Colon (tissue), 2 donors: Measurements from ENCODE around the gene ADAMTS9.

Source experiments
- FAIRE-seq: peaks from 2 replicates; lab custom pipeline; 2012; peaks lifted over from hg19 to GRCh38; lab: Jason Lieb, UNC
- donor health status: control.
- donor health status: control.

Gene ADAMTS9

DNA sequence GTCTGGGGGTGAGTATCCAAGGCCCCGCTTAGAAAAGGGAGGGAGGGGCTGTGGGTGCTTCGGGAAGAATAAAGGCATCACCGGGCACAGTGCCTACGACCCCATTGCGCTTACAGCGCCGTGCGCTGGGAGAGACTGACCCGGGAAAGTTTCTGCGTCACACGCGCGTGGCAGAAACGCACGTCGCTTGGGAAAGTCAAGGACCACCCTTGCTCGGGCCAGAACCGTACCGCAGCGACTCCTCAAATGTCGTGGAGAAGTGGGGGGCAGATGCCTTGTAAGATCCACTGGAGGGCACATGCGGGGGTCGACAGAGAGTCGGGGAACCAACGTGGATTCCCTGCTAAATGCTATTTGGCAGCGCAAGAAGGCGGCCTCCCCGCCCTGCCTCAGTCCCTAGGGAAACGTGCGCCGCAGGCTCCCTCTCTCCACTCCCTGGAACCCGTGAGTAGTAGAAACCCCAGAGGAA, 2.4 kb downstream of the ADAMTS9 start:
- no peak for FAIRE-seq

DNA sequence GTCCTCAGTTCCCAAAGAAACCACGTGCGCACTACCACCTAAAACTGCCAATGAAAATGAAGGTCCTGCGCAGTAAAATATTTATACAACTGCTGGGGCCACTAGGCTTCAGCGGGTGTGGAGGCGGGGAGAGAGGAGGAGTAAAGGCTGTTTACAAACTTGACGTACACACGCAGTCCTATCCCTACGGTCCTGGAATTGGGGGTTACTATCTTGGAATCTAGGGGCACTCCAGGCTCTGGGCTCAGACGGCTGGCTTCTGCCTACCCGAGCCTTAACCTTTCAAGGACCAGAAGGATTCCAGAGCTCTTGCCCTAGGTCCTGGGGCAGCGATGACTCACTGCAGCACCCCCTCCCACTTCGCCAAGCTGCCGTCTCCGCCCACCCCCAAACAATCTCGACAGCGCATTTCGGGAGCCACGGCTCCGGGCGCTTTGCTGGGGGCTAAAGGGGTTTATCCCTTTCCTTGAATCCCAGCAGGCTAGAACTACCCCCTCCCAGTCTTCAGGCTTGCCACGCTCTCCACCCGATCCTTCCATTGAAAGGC, 3.0 kb downstream of the ADAMTS9 start:
- FAIRE-seq: no peak

DNA sequence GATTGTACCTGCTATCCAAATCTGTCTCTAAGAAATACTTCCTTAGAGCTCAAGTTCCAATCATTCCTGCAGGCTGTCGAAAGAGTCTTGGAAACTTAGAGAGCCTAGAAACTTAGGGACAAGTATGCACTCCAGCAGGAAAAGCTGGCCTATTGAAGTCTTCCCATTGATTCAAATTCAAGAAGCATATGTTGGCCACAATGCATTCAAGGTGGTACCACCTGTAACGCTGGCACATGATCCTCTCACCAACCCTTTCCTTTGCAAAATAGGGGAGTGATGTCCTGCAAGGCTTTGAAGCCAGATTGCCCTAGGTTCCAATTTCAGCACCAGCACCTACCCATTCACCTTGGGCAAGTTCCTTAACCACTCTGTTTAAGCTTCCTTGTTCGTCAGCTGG, 6.0 kb downstream of the ADAMTS9 start:
- FAIRE-seq: no peak

DNA sequence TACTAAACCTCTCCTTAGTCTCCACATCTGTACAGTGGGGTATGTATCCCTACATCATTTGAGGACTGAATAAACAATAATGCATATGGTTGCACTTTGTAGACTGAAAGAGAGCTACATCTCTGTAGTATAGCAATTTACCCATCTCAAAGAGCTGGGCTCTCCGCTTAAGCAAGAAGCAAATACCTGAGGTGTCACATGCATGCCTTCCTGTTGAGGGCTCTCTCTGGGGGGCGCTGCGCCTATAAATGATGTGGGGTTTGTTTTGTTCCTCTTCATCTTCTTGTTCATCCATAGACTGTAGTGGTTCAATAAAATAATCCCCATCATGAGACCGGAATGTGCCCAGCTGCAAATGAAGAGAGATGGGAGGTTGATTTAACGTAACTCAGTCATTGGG, 6.8 kb downstream of the ADAMTS9 start:
- no peak for FAIRE-seq

DNA sequence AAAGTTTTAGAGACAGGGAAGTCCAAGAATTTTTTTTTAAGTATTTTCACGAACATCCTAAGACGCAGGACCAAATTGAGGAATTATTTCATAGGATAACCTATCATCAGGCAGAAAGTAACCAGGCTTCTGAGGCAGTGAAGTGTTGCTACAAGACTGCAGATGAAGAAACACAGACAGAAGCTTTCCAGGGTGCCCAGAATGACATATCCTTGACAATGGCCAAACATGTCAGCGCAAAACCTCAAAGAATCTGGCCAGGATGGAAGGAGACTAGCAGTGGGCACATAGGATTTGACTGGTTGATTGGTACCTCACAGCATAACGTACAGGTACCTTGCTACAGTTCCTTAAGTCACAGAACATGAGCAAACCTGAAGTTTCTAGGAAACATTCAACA, 7.5 kb downstream of the ADAMTS9 start:
- no peak for FAIRE-seq

DNA sequence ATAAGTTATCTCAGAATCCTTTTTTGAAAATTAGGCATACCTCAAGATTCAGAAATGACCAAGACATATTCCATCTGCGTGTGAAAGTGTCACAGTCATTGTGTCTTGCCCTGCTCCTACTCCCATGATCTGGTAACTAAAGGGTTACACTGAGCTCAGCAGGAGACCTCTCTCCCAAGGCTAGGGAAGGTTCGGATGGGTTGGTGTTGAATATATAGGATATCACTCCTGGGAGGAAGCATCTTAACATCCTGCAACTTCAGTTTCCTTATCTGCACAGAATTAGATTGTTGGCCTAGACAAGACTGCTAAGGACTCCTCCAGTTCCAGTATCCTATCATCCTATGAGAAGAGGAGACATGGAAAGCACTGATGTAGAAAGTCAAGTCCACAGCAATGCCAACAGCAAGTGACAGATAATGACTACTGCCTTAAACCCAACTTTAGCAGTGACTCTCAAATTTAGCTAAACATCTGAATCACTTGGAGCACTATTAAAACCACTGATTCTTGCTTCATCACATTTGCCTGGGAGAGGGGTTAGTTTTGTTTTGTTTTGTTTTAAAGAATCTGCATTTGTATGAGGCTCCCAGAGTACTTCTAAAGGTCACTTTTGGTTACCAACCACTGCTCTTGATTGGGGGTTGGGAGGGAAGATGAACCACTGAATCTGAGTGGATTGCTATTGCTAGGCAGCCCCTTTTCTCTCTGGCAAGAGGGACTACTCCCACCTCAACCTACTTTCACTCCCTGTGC, 9.7 kb downstream of the ADAMTS9 start:
- FAIRE-seq: no peak

DNA sequence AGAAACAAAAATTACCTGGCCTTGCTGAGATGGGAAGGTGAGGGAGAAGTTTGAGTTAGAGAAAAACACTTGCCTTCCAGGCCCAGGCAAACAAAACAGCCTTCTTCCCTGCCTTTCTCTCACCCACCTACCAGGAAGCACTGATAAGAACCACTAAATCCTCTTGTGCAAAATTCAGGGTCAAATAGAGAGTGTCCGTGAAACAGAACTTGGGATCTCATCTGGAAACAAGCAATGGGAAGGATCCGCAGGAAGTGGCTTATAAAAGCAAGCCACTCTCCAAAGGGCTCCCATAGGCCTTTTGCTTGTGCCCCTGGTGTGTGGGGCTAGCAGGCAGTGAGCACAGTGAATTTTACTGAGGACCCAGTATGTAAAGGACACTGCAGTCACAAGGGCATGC, 11.0 kb downstream of the ADAMTS9 start:
- no peak for FAIRE-seq

DNA sequence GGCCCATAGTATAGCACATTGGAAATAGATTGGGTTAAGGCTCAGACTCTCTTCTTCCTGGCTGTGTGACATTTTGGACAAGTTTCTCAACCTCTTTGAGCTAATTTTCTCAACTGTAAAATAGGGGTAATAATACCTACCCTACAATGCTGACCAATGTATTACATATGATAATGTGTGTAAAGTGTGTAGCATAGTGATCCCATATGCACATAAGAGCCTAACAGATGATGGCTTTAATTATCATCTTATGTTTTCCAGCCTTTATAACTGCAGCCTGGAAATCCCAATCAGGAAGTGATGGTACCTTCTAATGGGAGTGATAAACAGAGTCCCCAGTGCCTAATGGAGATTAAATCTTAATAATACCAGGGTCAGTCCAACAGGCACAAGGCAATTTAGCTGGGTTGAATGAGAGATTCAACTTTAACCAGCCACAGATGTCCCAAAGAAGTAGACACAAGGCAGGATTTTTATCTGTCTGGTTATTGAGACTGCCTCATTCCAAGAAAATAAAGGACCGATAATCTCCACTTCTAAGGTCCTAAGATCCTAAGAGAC, 12.0 kb downstream of the ADAMTS9 start:
- no peak for FAIRE-seq

DNA sequence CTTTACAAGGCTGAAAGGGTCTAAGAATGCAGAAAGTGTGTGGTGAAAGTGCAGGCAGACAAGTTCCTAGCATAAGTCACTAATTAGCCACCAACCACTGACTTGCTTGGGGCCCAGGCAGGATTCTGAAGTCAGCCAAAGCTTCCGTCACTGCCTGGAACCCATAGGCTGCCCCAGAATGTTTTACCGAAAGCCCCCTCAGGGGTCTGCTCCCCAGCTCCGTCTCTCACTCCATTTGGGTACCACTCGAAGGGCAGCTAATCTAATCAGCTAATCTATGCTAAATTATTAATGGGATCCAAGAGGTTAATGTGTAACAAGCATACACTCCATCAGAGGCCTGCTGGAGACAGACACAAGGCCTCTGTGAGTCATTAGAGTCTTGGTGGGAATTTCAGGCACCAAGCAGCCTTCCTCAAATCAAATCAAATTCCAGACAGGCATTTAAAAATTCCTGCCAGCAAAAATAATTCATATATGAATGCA, 13.2 kb downstream of the ADAMTS9 start:
- no peak for FAIRE-seq

DNA sequence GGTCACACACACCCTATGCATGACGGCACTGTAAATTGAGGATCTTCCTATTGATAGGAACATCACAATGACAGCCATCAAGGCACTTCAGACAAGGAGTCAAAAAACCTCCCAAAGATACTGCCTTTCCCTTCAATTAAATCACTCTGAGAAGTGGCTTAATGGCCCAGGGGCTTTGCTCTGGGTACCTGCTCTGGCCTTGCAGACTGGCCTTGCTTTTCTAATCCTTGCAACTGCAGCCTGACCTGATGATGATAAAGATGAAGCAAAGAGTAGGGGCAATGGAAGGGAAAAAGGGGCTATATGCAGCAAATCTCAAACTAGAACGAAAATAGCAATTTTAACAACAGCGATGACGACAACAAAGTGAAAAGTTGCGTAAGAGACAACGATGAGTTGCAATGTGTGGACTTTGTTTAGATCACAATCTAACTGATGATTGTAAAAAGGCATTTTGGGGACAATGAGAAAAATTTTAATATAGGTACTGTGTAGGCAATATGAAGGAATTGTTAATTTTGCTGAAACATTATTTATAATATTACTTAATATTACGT, 14.6 kb downstream of the ADAMTS9 start:
- FAIRE-seq: no peak

DNA sequence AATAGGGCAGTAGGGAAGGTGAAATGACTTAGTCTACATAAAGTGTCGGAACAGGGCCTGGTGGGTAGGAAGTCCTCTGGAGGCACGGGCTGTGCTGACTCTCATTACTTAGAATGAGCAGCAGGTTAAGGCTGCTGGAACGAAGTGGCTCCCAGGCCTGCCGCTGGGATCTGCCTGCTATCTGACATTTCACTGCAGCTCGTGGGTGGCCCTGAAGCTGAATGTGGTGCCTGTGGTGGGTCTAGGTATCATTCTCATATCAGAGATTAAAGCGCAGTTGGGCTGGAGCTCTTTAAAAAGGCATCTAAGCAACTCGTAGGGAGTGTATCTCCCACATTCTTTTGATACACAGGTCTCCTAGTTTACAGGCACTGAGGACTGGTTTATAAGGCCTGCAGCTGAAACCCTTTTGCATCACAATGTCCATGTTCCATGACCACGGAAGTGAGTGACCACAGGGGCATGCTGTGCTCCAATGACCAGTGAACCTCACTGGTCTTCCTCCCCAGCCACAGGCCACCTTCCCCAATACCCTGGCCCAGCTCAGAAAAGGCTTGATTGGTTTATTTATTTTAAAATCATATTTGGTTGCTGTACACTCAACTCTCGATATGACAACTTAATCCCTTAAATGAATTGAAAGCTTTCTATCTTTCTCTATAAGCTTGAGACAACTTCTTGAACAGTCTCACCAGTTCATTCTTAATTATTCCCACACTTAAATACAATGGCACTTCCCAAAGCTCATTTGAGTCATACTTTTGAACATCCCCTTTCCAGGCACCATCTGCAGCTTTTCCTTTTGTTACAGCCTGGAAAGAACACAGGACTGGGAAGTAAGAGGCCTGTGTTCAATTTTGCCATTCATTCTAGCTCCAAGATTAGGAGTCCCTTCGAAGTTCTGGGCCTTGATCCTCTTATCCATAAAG, 19.0 kb downstream of the ADAMTS9 start:
- FAIRE-seq: no peak

DNA sequence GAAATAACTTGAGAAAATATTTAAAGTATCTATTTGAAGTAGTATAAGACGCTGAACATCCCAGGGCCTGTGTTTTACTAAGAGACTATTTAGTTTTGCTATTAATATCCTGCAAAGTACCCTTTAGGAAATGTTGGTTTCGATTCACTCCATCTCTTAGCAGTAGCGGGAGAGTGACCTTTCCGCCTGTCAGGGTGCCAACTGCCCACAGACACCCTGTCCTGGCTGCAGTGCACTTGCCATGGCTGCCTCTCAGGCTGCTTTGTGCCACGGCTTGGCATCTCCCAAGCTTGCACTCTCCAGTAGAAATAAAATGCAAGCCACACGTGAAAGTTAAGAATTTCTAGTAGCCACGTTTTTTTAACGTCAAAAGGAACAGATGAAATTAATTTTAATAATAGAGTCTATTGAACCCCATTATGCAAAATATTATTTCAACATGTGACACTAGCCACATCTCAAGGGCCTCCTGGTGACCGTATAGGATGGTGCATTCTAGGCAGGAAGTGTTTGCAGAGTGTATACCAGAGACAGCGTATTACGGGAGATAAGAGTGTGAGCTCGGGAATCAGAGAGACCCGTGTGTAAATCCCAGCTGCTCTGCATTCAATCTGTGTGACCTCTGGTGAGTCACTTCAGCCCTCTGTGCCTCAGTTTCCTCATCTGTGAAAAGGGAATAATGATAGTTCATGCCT, 19.8 kb downstream of the ADAMTS9 start:
- FAIRE-seq: no peak

DNA sequence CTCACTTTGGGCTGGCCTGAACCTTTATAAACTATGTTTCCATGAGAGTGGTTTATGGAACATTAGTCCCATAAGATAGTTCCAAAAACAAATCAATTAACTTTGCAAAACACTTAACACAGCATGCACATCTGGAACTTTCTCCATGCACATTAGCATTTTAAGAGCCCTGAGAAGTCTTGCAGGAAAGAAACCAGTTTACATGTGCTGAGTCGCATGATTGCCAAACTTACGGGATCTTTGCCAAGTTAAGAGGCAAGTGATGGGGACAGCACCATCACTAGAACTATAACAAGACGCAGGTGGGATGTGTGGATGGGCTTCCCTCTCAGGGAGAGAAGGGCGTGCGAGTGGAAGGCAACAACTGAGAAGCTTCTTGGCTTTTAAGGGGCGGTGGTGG, 20.7 kb downstream of the ADAMTS9 start:
- no peak for FAIRE-seq

DNA sequence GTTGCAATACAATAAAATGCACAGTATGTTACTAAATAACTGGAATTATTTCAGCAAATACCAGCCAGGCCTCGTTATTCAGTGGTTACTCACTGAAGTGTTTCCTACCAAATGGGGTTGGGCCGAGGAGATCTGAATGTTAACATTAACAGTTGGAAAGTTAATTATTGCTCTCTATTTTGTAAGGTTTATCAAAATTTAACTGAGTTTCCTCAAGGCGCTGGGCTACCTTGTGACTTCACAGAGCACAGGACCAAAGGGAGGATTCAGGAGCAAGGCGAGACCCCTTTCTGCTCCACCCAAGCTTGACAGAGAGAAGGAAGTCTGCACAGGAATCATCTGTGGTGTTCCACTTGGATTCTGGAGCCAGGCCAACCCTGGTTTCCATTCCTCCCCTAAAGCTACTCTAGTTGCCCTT, 21.6 kb downstream of the ADAMTS9 start:
- FAIRE-seq: no peak

DNA sequence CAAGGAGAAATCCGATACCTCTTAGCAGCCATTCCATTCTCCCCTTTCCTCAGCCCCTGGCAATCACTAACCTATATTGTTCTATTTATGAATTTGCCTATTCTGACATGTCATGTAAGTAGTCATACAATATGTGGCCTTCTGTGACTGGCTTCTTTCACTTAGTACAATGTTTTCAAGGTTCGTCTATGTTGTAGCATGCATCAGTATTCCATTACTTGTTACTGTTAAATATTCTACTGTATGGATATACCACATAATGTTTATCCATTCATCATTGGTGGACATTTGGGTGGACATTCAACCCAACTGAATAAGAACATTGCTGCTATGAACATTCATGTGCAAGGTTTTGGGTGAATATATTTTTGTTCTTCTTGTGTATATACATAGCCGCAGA, 23.4 kb downstream of the ADAMTS9 start:
- FAIRE-seq: no peak

DNA sequence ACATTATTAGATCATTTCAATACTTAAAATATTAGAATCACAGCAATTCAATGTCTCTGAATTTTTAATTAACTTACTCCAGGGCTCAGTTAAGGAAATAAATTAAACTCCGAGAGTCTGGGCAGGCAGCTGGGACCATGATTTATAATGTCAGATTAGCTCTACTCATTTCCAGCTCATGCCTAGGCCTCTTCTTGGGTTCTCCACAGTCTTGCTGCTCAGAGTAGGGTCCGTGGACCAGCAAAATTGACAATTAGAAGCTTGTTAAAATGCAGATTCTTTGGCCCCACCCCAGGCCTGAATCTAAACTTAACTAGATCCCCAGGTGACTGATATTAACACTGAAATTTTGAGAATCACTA, 28.2 kb downstream of the ADAMTS9 start:
- no peak for FAIRE-seq

DNA sequence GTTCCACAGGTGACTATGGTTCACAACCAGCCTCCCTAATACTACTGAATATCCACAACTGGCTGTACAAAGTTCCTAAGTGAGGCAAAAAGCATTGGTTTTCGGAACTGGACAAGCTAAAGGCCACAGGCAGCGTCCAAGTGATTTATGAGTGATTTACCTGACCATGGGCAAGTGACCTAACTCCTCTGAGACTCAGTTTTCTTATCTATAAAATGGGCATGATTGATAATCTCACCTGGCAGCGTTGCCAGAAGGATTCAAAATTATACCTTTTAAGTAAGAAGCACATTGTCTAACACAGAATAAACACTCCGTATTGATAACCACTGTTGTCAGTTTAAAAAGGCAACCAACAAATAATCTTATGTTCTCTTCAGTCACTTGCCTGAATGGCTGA, 29.8 kb downstream of the ADAMTS9 start:
- FAIRE-seq: no peak

DNA sequence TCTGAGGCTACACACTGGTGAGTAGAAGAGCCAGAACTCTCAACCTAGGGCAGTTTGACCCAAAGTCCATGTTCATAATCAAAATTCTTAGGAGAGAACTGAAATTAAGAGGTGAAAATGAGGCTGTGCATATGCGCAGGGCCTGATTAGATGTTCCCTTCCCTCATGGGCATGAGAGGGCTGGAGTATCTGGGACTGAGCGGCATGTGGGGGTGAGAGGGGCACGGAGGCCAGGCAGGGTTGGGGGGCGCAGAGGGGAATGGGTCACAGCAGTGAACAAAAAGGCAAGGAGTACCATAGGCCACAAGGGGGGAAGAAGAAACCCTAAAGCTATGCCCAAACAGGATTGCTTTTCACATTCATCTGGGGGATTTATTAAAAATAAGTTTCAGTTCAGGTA, 31.3 kb downstream of the ADAMTS9 start:
- FAIRE-seq: no peak

DNA sequence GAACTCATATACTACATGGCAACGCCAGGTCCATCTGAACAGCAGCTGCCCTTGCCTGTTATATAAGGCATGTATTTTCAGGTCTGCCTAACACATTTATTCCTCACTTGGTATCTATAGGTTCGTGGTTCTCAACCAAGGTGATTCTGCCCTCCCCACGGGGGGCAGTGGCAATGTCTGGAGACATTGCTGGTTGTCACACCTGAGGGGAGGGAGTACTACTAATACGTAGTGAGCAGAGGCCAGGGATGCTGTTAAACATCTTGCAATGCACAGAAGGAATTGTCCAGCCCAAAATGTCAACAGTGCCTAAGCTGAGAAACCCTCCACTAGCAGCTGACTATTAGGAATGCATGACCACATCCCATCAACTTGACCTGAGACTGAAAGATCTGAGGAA, 32.6 kb downstream of the ADAMTS9 start:
- FAIRE-seq: no peak

DNA sequence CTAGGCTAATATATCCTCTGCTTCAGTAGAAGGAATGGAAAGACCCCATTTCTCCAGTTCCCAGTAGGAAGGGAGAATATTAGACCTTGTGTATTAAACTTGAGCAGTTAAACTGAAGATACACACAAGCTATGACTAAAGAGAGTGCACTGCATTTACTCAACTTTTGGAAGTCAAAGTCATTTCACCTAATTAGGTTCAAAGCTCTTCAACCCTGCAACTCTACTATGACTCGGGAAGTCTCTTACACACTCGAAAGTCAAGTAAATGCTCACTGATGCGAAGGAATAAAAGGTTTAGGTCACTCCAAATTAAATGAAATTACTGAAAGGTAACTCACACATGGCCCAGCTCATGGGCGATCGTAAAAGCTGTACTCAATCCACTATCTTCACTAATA, 33.8 kb downstream of the ADAMTS9 start:
- no peak for FAIRE-seq

DNA sequence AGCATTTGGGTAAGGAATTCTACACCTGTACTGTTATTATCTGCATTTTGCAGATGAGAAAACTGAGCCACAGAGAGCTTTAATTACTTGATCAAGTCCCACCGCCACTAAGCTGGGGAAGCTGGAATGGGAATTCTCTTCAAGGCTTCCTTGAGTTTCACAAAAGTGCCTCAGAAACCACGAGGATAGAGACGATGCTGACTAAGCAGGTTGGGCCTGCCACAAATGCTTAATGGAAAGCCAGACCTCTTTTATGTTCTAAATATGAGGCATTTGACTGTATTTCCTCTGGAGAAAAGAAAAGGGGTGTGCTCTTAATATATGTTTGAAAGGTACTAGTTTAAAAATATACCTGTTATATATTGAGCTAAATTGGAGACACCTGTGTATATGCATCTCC, 34.7 kb downstream of the ADAMTS9 start:
- FAIRE-seq: no peak

DNA sequence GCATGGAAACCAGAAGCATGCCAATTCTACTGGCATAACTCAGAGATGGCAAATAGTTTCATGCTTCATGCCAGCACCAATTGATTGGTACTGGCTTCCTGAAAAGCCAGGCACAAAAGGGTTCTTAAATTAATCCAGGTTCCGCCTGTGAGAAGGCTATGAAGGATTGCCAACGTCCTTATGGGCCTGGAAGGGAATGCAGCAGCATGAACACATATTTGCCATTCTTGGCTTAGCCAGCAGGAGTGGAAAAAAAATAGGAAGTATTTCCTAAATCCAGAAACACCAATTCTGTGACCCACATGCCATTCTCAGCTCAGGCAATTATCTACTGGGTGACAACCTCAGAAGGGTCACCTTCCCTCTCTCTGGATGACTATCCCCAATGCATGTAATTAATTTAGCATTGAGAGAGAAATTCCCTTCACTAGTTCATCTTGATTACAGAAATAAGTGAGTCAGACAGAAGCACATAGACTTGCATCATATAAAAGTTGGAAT, 36.0 kb downstream of the ADAMTS9 start:
- no peak for FAIRE-seq
